IMR-90 (cell line): ENCODE measurements around the gene GALNT3. TPM values are rescaled to one million over a fixed set of nuclear protein-coding genes. Genes with fewer than 3 reads are reported as not detected.

Source experiments
- ATAC-seq: fragments of 200-7000 bp; cut with Tn5 transposase; 2 replicates; pipeline ENCODE4 v1.9.1; 2020; ENCODE audit warnings: low read depth, mild to moderate bottlenecking, moderate library complexity
- BruUV-seq: library from RNA; stranded (reverse); fragments of 400-500 nt; replicated peaks from 2 replicates; lab custom pipeline; 2021; lab: Mats Ljungman, UMichigan
- CTCF ChIA-PET: fragments of 300-600 bp; formaldehyde crosslinking; extraction: SDS; loops from one replicate; lab custom pipeline; 2021; ENCODE audit warnings: antibody characterized with exemption; lab: Yijun Ruan, JAX
- POLR2A ChIA-PET: fragments of 300-600 bp; sonication (Branson Sonifier 250); formaldehyde crosslinking; loops from one replicate; lab custom pipeline; 2022; ENCODE audit warnings: antibody characterized with exemption; ENCODE audit not compliant: unreplicated experiment; lab: Charles Lee
- DNase-seq: peaks from one replicate; pipeline ENCODE4 v3.0.0; 2013
- H2AFZ ChIP-seq: replicated peaks from 2 replicates; pipeline ENCODE3; 2013; ENCODE audit warnings: low read length, mild to moderate bottlenecking; ENCODE audit not compliant: poor library complexity
- H2AK5ac ChIP-seq: 2 replicates; pipeline ENCODE4 v1.6.1; 2013; ENCODE audit warnings: low read depth, low read length, inconsistent platforms
- H2AK9ac ChIP-seq: replicated peaks from 2 replicates; pipeline ENCODE3; 2013; ENCODE audit warnings: mild to moderate bottlenecking, low read depth, low read length, moderate library complexity; ENCODE audit not compliant: poor library complexity
- H2BK120ac ChIP-seq: 2 replicates; pipeline ENCODE4 v1.6.1; 2013; ENCODE audit warnings: low read depth, low read length, inconsistent platforms
- H2BK15ac ChIP-seq: 3 replicates; pipeline ENCODE4 v1.6.1; 2013; ENCODE audit warnings: low read depth, low read length, inconsistent platforms
- H2BK20ac ChIP-seq: 2 replicates; pipeline ENCODE4 v1.6.1; 2013; ENCODE audit warnings: low read depth, mild to moderate bottlenecking, inconsistent platforms, low read length, moderate library complexity
- H2BK5ac ChIP-seq: 2 replicates; pipeline ENCODE4 v1.6.1; 2013; ENCODE audit warnings: mild to moderate bottlenecking, low read depth, low read length, inconsistent platforms; ENCODE audit not compliant: poor library complexity, severe bottlenecking
- H3K14ac ChIP-seq: replicated peaks from 2 replicates; pipeline ENCODE4 v1.6.1; 2013; ENCODE audit warnings: low read depth, low read length, inconsistent platforms
- H3K18ac ChIP-seq: 2 replicates; pipeline ENCODE4 v1.6.1; 2013; ENCODE audit warnings: low read depth, low read length, control low read depth
- H3K23ac ChIP-seq: 2 replicates; pipeline ENCODE4 v1.6.1; 2013; ENCODE audit warnings: low read depth, low read length, inconsistent platforms
- H3K27ac ChIP-seq: 2 replicates; pipeline ENCODE4 v1.5.1; 2013; ENCODE audit warnings: mild to moderate bottlenecking, control low read depth, low read length; ENCODE audit not compliant: insufficient read depth
- H3K27me3 ChIP-seq: 2 replicates; pipeline ENCODE4 v1.6.1; 2013; ENCODE audit warnings: low read length; ENCODE audit not compliant: control insufficient read depth, insufficient read depth
- H3K36me3 ChIP-seq: 2 replicates; pipeline ENCODE4 v1.6.1; 2013; ENCODE audit warnings: low read length, mixed read lengths; ENCODE audit not compliant: control insufficient read depth, insufficient read depth
- H3K4ac ChIP-seq: 2 replicates; pipeline ENCODE4 v1.6.1; 2013; ENCODE audit warnings: low read depth, low read length, inconsistent platforms
- H3K4me1 ChIP-seq: 2 replicates; pipeline ENCODE4 v1.6.1; 2013; ENCODE audit warnings: low read length, mixed read lengths; ENCODE audit not compliant: control insufficient read depth, insufficient read depth
- H3K4me2 ChIP-seq: 2 replicates; pipeline ENCODE4 v1.6.1; 2013; ENCODE audit warnings: low read depth, mild to moderate bottlenecking, control low read depth, low read length, moderate library complexity
- H3K4me3 ChIP-seq: 2 replicates; pipeline ENCODE4 v1.5.1; 2013; ENCODE audit warnings: low read depth, mild to moderate bottlenecking, control low read depth, low read length, moderate library complexity; ENCODE audit not compliant: insufficient read depth
- H3K56ac ChIP-seq: 2 replicates; pipeline ENCODE4 v1.6.1; 2013; ENCODE audit warnings: low read length, inconsistent platforms; ENCODE audit not compliant: insufficient read depth; ENCODE audit errors: extremely low read depth
- H3K79me1 ChIP-seq, 2 experiments: 2 replicates each; pipeline ENCODE4 v1.6.1; 2013; ENCODE audit warnings: low read length in 2 of 2, inconsistent platforms in 1 of 2, low read depth in 1 of 2
- H3K9ac ChIP-seq: 2 replicates; pipeline ENCODE4 v1.6.1; 2013; ENCODE audit warnings: low read depth, low read length, control low read depth
- H3K9me1 ChIP-seq: 2 replicates; pipeline ENCODE4 v1.6.1; 2013; ENCODE audit warnings: low read length, inconsistent platforms; ENCODE audit not compliant: insufficient read depth
- H3K9me3 ChIP-seq: 2 replicates; pipeline ENCODE4 v1.6.1; 2013; ENCODE audit warnings: low read length; ENCODE audit not compliant: control insufficient read depth, insufficient read depth
- H4K20me1 ChIP-seq: 2 replicates; pipeline ENCODE4 v1.6.1; 2013; ENCODE audit warnings: low read length, inconsistent platforms; ENCODE audit not compliant: insufficient read depth
- H4K5ac ChIP-seq: 2 replicates; pipeline ENCODE4 v1.6.1; 2013; ENCODE audit warnings: mild to moderate bottlenecking, low read depth, low read length, control low read depth
- H4K8ac ChIP-seq, 2 experiments: 2 replicates each; pipeline ENCODE4 v1.6.1; 2013; ENCODE audit warnings: low read depth in 2 of 2, low read length in 2 of 2, control low read depth in 1 of 2, inconsistent platforms in 1 of 2
- H4K91ac ChIP-seq: 2 replicates; pipeline ENCODE4 v1.6.1; 2013; ENCODE audit warnings: low read depth, low read length, inconsistent platforms; ENCODE audit not compliant: insufficient read depth
- CHD1 ChIP-seq: IDR thresholded peaks from 2 replicates; pipeline ENCODE4 v1.6.1; 2012; ENCODE audit warnings: low read depth, low read length, improper control_type of control experiment
- MXI1 ChIP-seq: IDR thresholded peaks from 2 replicates; pipeline ENCODE4 v1.6.1; 2012; ENCODE audit warnings: low read depth, mild to moderate bottlenecking, low read length, moderate library complexity, borderline replicate concordance
- SMC3 ChIP-seq: fragments of 150-350 bp; IDR thresholded peaks from 2 replicates; pipeline ENCODE4 v1.6.1; 2016; ENCODE audit warnings: low read depth, mild to moderate bottlenecking, antibody characterized with exemption, low read length, moderate library complexity
- WGBS, 2 experiments: methylation state at CpG; one replicate each; pipeline versions ENCODE4 v1.1.5 to v1.1.7; 2013; ENCODE audit warnings: missing lambda C conversion rate in 2 of 2; ENCODE audit not compliant: insufficient read length in 1 of 2; ENCODE audit errors: extremely low coverage in 2 of 2; 5-methylcytosine and 5-hydroxymethylcytosine counted together
- dilution Hi-C: fragments of 300-500 bp; cut with HindIII; formaldehyde crosslinking; loops from one replicate; pipeline ENCODE4 v1.14.3; 2018; ENCODE audit warnings: low sequenced_read_pairs; ENCODE audit not compliant: unreplicated experiment
- in situ Hi-C: fragments of 300-500 bp; cut with MboI; formaldehyde crosslinking; loops from 3 replicates; pipeline ENCODE4 v1.14.3; 2019; ENCODE audit warnings: low sequenced_read_pairs, inconsistent platforms, mixed read lengths
- intact Hi-C: fragments of 100-400 bp; cut with micrococcal nuclease; formaldehyde crosslinking; loops from 2 replicates; pipeline ENCODE4 v1.10.0; 2022
- polyA plus RNA-seq, 3 experiments: library from polyadenylated mRNA; depleted of rRNA; stranded (reverse); fragments of >200 nt; gene quantifications; 2 replicates each; pipeline ENCODE4 v1.2.3, GENCODE V29; 2012; ENCODE audit warnings: low replicate concordance in 1 of 3
- total RNA-seq: library from RNA; depleted of rRNA; stranded (reverse); fragments of >200 nt; gene quantifications from 2 replicates; pipeline ENCODE4 v1.2.3, GENCODE V29; 2012

The GALNT3 gene
- total and polyA plus RNA-seq, 2 of the 4 experiments (the other 2 are of a cell fraction), result 1.1 to 2.0 TPM

- in situ Hi-C loops, result no loop called here
- CTCF ChIA-PET, result no interaction called here
Observed at GRCh38 chr2:165827921-165828276, 33.9 kb upstream of the GALNT3 start.

More at GRCh38 chr2:165827921-165828276, 33.9 kb upstream of the GALNT3 start:
- DNase-seq (peak; percentile 27), ATAC-seq (peak; percentile 46; the same call in 1 of the 2 replicates)
- Histone ChIP-seq H3K14ac (no peak overlapping the region), H3K9ac (no peak overlapping the region), H3K18ac (no peak overlapping the region), H4K5ac (no peak overlapping the region), H3K27ac (no peak overlapping the region), H3K4me2 (no peak overlapping the region), H2AK9ac (no peak overlapping the region), H3K4ac (no peak overlapping the region), H3K9me3 (no peaks in the 10 kb centered on the region), H3K4me1 (peaks cover under 1% of the 10 kb centered on the region), H2AK5ac (no peak overlapping the region), H3K23ac (no peak overlapping the region), H2BK5ac (no peak overlapping the region), H3K4me3 (no peak overlapping the region), H3K79me1 (no peaks in the 10 kb centered on the region), H3K36me3 (no peaks in the 10 kb centered on the region), H2BK120ac (no peak overlapping the region), H3K56ac (no peak overlapping the region), H2AFZ (no peak overlapping the region), H4K91ac (no peak overlapping the region), H4K8ac (no peak overlapping the region), H2BK15ac (no peak overlapping the region), H4K20me1 (no peaks in the 10 kb centered on the region), H3K9me1 (no peaks in the 10 kb centered on the region), H3K27me3 (no peaks in the 10 kb centered on the region), H2BK20ac (no peak overlapping the region)
- TF ChIP-seq MXI1 (no peak), SMC3 (no peak), CHD1 (no peak)
- BruUV-seq, result no TSS peak
- dilution Hi-C loops (no loop called here), intact Hi-C loops (no loop called here)
- POLR2A ChIA-PET, result no interaction called here
- WGBS, 2 experiments, result no CpG with 5 or more reads among the region's 1 CpG
